ENCODE data around the gene FOXD4L6. TPM values are rescaled to one million over a fixed set of nuclear protein-coding genes. Genes with fewer than 3 reads are reported as not detected.
A peak's percentile ranks its signal among the peaks of the same experiment; 100 is the strongest.
"Not testable (repeated sequence)": the region's sequence is repeated elsewhere in the genome, so short reads cannot be mapped to it uniquely, and the experiment has no call there.

Gene FOXD4L6
- polyA plus RNA-seq, 2 of the 4 experiments (the other 2 are of a cell fraction): 0.08 TPM; not detected in 1

DNA sequence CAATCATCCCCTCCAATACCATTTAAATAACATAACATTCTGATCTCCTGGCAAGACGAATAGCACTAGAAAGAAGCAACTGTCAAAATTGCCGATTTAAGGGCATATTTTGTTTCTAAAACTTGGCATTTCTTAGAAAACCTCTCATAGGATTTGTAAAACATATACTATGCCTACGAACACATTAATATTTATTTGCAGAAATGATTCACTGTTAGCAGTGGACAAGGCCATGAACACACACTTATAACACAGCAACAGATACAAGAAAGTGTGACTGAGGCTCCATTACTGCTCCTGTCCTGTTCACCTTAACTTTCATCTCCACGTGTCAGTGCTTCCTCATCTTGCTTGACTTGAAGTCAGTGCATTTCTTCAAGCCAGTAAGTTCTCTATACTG, 46.1 kb downstream of the FOXD4L6 start:
- DNase-seq (ENCODE audit: low read depth in 1 of 2, low spot score in 1 of 2); H3K4me3 ChIP-seq; POLR2A ChIA-PET; FAIRE-seq; H3K4me2 ChIP-seq; CTCF ChIA-PET; H3K27ac ChIP-seq; H3K4me1 ChIP-seq; H3K9me3 ChIP-seq: not testable (repeated sequence)
- peak in 1 of 2 experiments; percentile 17; a peak in 1 of 6 replicates for ATAC-seq
- 11% methylated on average over 4 of the region's 4 CpGs for WGBS (ENCODE audit: missing lambda C conversion rate)

DNA sequence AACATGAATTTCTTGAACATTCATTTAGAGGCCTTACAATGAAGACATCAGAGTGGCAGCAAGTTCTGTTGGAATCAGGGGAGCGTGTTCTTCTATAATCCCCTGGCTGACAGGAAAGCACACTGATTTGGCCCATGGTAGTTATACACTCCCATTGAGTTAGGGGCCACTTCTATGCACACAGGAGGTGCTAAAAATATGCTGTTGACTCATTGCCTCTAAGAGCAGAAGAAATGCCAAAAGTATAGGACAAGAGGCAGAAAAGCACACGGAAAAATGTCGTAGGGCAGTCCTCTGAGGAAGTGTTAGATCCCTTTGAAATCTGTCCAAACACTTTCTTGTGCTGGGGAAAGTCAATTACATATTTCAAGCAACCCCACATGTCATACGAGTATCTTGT, 49.0 kb downstream of the FOXD4L6 start:
- H3K4me1 ChIP-seq: peaks cover 11% of the 10 kb centered on the region; the same call in 2 of the 3 replicates
- H3K9me3 ChIP-seq; H3K4me2 ChIP-seq; POLR2A ChIA-PET; FAIRE-seq; DNase-seq (ENCODE audit: low read depth in 1 of 2, low spot score in 1 of 2); ATAC-seq; H3K4me3 ChIP-seq; CTCF ChIA-PET; H3K27ac ChIP-seq: not testable (repeated sequence)
- WGBS (ENCODE audit: missing lambda C conversion rate): 43% methylated on average over 4 of the region's 4 CpGs

DNA sequence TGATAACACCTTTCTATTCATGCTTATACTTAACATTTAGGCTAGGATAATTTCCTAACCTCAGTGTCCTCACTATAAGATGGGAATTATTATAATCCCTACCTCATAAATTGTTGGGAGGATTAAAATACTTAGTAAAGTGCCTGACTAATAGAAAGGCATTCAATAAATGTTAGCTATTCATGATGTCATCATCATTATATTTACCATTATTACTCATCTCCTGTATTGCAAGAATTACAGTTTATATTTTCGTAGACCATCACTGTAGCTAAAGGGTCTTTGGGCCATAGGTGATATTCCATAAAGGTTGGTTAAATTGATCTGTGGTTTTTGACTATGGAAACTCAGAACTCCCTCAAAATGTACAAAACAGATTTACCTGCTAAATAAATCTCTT, 50.9 kb downstream of the FOXD4L6 start:
- H3K9me3 ChIP-seq; FAIRE-seq; DNase-seq (ENCODE audit: low read depth in 1 of 2, low spot score in 1 of 2); ATAC-seq; POLR2A ChIA-PET; CTCF ChIA-PET; H3K4me2 ChIP-seq; H3K27ac ChIP-seq; H3K4me3 ChIP-seq; TF ChIP-seq FOSL2 (IDR thresholded peaks at IDR 0.05): not testable (repeated sequence)
- peak; percentile 62; the same call in 1 of the 2 replicates for TF ChIP-seq FOSL2 (CRISPR knock-in tag; IDR thresholded peaks at IDR 0.05)
- 0 out of 4 replicates have a peak, but pooled peaks of 1 of the 2 experiments have one; percentile 42 for TF ChIP-seq CEBPB (IDR thresholded peaks at IDR 0.05)
- WGBS (ENCODE audit: missing lambda C conversion rate): 0% methylated on average over 1 of the region's 1 CpG
- H3K4me1 ChIP-seq: peaks cover 11% of the 10 kb centered on the region; the same call in 2 of the 3 replicates

Other genes starting within 250 kb of the FOXD4L6 start
- 21.3 and 39.1 TPM in 2 replicates for gene ZNG1F, start 60.6 kb upstream of the FOXD4L6 start, polyA plus RNA-seq (2011; rRNA removed)
- 9.3 to 10.6 TPM (median 9.9 TPM) in 3 replicates for gene ZNG1F, start 60.6 kb upstream of the FOXD4L6 start, polyA plus RNA-seq (2017; fragmentation: RNase III; extraction: RNeasy Plus Mini Kit Qiagen cat#74134 plus additional on column Dnase treatment)

Measured in A549 (cell line).